Measurements from ENCODE around the gene PSMB3. TPM values are rescaled to one million over a fixed set of nuclear protein-coding genes. Genes with fewer than 3 reads are reported as not detected.
"Not testable (repeated sequence)": the region's sequence is repeated elsewhere in the genome, so short reads cannot be mapped to it uniquely, and the experiment has no call there.

The PSMB3 gene
- total RNA-seq, 6 experiments from 2014 or later, result 85.2 to 183 (median 120) TPM

DNA sequence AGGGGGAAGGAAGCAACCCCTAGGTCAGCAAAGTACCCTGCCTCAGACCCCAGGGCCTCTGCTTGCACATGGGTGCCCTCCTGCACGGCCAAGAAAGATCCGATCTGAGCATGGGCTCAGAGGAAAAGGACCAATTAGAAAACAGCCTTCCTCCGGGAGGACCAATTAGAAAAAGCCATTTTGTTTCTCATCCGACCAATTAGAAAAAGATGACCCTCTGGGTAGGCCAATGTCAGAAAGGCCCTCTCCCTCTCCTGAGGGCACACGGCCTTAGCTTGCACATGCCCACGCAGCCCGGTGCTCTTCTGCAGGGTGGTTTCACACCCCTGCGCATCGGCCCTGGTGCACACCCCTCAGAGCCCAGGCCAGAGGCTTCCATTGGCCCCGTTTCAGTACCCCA, 27.5 kb upstream of the PSMB3 start:
- TF ChIP-seq, protein P1, sequence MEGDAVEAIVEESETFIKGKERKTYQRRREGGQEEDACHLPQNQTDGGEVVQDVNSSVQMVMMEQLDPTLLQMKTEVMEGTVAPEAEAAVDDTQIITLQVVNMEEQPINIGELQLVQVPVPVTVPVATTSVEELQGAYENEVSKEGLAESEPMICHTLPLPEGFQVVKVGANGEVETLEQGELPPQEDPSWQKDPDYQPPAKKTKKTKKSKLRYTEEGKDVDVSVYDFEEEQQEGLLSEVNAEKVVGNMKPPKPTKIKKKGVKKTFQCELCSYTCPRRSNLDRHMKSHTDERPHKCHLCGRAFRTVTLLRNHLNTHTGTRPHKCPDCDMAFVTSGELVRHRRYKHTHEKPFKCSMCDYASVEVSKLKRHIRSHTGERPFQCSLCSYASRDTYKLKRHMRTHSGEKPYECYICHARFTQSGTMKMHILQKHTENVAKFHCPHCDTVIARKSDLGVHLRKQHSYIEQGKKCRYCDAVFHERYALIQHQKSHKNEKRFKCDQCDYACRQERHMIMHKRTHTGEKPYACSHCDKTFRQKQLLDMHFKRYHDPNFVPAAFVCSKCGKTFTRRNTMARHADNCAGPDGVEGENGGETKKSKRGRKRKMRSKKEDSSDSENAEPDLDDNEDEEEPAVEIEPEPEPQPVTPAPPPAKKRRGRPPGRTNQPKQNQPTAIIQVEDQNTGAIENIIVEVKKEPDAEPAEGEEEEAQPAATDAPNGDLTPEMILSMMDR (IDR thresholded peaks at IDR 0.05), result no peak
- Histone ChIP-seq H3K36me3 (peaks cover 0 to 9% (median 0%) of the 10 kb centered on the region in 4 donors), H3K27ac (no peak overlapping the region), H3K9me3 (no peaks in the 10 kb centered on the region), H3K4me1 (peaks cover 0 to 6% (median 2%) of the 10 kb centered on the region in 4 donors), H3K27me3 (no peaks in the 10 kb centered on the region), H3K4me3 (no peak overlapping the region)
- intact Hi-C loops (cut with DNase I), result no loop called here
- WGBS (ENCODE audit: insufficient coverage, low coverage, low lambda C conversion rate, missing lambda C conversion rate), result 68% methylated on average over 2 of the region's 10 CpGs
- DNase-seq (no peak), ATAC-seq (no peak)

DNA sequence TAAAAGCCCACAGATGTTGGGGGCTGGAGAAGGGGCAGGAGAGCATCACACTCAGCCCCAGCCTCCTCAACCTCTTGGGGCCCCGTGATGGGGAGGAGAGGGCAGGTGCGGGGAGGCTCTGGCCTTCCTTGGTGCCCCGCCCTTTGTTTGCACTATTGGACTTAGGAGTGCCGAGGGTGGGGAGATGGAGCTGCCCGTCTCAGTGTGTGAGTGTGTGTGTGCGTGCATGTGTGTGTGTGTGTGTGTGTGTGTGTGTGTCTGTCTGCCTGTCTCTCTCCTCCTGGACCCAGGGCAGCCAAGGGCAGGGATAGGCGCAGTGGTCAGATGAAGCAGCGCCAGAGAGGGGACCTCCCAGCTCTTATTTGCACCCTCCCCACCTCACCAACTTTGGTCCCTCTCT, 26.4 kb upstream of the PSMB3 start:
- H3K27me3 ChIP-seq; H3K4me1 ChIP-seq; H3K4me3 ChIP-seq; H3K36me3 ChIP-seq; DNase-seq; H3K27ac ChIP-seq; H3K9me3 ChIP-seq; ATAC-seq; intact Hi-C loops (cut with DNase I): not testable (repeated sequence)
- WGBS (ENCODE audit: insufficient coverage, low coverage, low lambda C conversion rate, missing lambda C conversion rate), result no CpG with 5 or more reads among the region's 8 CpGs

DNA sequence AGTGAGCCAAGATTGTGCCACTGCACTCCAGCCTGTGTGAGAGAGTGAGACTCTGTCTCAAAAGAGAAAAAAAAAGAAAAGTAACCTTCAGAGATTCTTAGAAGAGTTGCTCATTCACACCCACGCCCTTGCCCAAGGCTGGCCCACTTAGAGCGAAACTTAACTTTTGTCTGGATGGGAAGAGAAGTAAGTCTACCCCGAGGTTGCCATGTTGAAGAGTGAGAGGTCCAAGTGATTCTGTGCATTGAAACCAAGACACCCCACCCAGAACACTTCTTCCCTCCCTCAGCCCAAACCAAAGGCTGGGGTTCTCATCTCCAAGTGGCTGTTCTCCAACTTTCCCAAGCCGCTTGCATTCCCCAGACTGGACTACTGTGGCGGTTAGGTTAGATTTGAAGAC, 24.8 kb upstream of the PSMB3 start:
- Histone ChIP-seq H3K4me1 (peaks cover 0 to 21% (median 10%) of the 10 kb centered on the region in 4 donors), H3K9me3 (no peaks in the 10 kb centered on the region), H3K27ac (no peak overlapping the region), H3K36me3 (no peaks in the 10 kb centered on the region), H3K27me3 (no peaks in the 10 kb centered on the region), H3K4me3 (no peak overlapping the region)
- TF ChIP-seq POLR2A (IDR thresholded peaks at IDR 0.05), result no peak
- TF ChIP-seq, protein P1 (IDR thresholded peaks at IDR 0.05), result no peak
- DNase-seq, result no peak
- WGBS (ENCODE audit: insufficient coverage, low coverage, low lambda C conversion rate, missing lambda C conversion rate), result 83% methylated on average over 3 of the region's 5 CpGs
- no peak for ATAC-seq
- intact Hi-C loops (cut with DNase I), result no loop called here

DNA sequence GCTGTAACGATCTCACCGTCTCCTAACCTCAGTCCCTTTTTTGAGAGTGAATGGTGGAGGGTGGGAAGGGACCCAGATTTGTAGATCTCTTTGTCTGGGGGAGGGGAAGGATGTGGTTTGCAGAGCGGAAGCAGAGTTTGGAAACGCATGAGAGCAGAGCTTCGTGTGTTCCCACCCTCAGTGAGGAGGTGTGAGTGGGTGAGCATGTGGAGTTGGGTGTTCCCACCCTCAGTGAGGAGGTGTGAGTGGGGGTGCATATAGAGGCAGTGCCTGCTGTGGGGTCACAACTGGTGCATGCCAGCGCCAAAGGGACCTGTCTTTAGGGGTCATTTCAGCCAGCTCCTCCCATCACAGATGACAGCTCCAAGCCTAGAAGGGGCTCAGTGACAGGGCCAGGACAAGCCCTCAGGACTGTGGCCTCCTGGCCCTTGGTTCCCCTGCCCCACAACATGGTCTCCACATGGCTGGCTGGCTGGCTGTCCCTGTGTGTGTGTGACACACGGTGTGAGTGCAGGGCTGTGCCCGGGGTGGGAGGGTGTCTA, 24.2 kb upstream of the PSMB3 start:
- intact Hi-C loops (cut with DNase I), result no loop called here
- H3K4me1 ChIP-seq, result peaks cover 0 to 27% (median 13%) of the 10 kb centered on the region in 4 donors
- H3K9me3 ChIP-seq, result no peaks in the 10 kb centered on the region
- no peak overlapping the region for H3K27ac ChIP-seq
- WGBS (ENCODE audit: insufficient coverage, low coverage, low lambda C conversion rate, missing lambda C conversion rate), result 44% methylated on average over 4 of the region's 8 CpGs
- no peak overlapping the region for H3K4me3 ChIP-seq
- H3K36me3 ChIP-seq, result peaks cover 0 to 5% (median under 1%) of the 10 kb centered on the region in 4 donors
- no peak for TF ChIP-seq POLR2A (IDR thresholded peaks at IDR 0.05)
- TF ChIP-seq, protein P1 (IDR thresholded peaks at IDR 0.05), result no peak
- ATAC-seq (no peak), DNase-seq (peak in 2 of 3 donors; percentile 54 to 56)
- H3K27me3 ChIP-seq, result no peaks in the 10 kb centered on the region

DNA sequence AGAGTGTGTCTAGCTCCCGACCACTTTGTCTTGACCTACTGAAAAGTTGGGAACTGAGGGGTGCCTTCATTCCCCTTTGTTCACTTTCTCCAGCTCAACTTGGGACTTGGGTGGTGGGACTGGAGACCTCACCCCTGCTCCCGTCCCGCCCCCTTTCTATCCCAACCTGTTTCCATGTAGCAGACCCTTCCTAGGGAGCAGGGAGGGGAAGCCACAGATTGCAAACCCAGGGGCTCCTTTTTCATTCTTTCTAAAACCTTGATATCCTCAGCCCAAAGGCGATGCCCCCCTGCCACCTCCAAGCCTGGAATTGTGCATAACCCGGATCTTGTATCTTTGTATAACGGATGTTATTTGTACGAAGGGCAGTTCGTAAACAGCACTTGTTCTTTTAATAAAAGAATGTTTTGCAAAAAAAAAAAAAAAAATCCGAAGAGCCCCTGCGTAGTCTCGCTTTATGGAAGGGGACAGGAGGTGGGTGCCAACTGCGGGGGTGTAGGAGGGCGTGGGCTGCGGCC, 23.1 kb upstream of the PSMB3 start:
- DNase-seq, result no peak
- Histone ChIP-seq H3K9me3 (no peaks in the 10 kb centered on the region), H3K27ac (peak overlapping the region; percentile 63 to 89 (median 69)), H3K27me3 (no peaks in the 10 kb centered on the region), H3K4me3 (peak overlapping the region; percentile 60 to 89 (median 63)), H3K4me1 (peaks cover 0 to 27% (median 14%) of the 10 kb centered on the region in 4 donors), H3K36me3 (peaks cover 0 to 9% (median 2%) of the 10 kb centered on the region in 4 donors)
- WGBS (ENCODE audit: insufficient coverage, low coverage, low lambda C conversion rate, missing lambda C conversion rate), result 18% methylated on average over 14 of the region's 14 CpGs
- TF ChIP-seq POLR2A (IDR thresholded peaks at IDR 0.05), result no peak
- TF ChIP-seq, protein P1 (IDR thresholded peaks at IDR 0.05), result no peak
- no peak for ATAC-seq
- intact Hi-C loops (cut with DNase I), result no loop called here

All from right lobe of liver (tissue), 6 donors.